ENCODE measurements around the gene MTUS2. TPM values are rescaled to one million over a fixed set of nuclear protein-coding genes. Genes with fewer than 3 reads are reported as not detected.

MTUS2 gene
- total and polyA plus RNA-seq, 2 donors (not counting 3 experiments of a cell fraction or from before 2014, with no cell fraction given), result not detected

GRCh38 chr13:28792992-28793391 is 27.1 kb upstream of the MTUS2 start:
- no peak overlapping the region for H3K27ac ChIP-seq (ENCODE audit: insufficient read depth, low read depth, low read length)
- ChIA-PET CTCF (interaction anchor here (0.9 to 1.1 kb wide), 2 partner anchors 74 to 113 kb away, joined by 3 to 4 read pairs; partner anchors contain the start of gene SLC46A3), POLR2A (no interaction called here)
- no peaks in the 10 kb centered on the region for H4K20me1 ChIP-seq (replicated peaks; ENCODE audit: control insufficient read depth, extremely low read depth, insufficient read depth, low read length)
- peaks cover 4% of the 10 kb centered on the region for H3K4me1 ChIP-seq (ENCODE audit: control insufficient read depth, extremely low read depth, insufficient read depth, low read length)
- H3K79me2 ChIP-seq (ENCODE audit: control insufficient read depth, insufficient read depth, low read length), result no peaks in the 10 kb centered on the region
- no peaks in the 10 kb centered on the region for H3K9me3 ChIP-seq (replicated peaks; ENCODE audit: control insufficient read depth, insufficient read depth, low read length)
- no peak overlapping the region for H2AFZ ChIP-seq (ENCODE audit: low read depth, low read length)
- no peak overlapping the region for H3K4me2 ChIP-seq (ENCODE audit: insufficient read depth, low read length)
- no peak overlapping the region for H3K4me3 ChIP-seq (replicated peaks in 1 of 3; ENCODE audit: insufficient read depth in 1 of 3, low read depth in 1 of 3, low read length in 3 of 3)
- BruUV-seq (replicated peaks), result no TSS peak
- intact Hi-C loops (cut with micrococcal nuclease) (no loop called here), dilution Hi-C loops (cut with MboI; ENCODE audit: extremely low pct_ligation_motif_present, low sequenced_read_pairs) (no loop called here)
- H3K27me3 ChIP-seq (ENCODE audit: control insufficient read depth in 2 of 2, insufficient read depth in 2 of 2, low read length in 2 of 2), result peaks cover 28 to 31% of the 10 kb centered on the region in 2 experiments
- H3K36me3 ChIP-seq (ENCODE audit: control insufficient read depth in 2 of 2, extremely low read depth in 1 of 2, insufficient read depth in 2 of 2, low read length in 2 of 2), result no peaks in the 10 kb centered on the region
- DNase-seq (ENCODE audit: low read depth, low spot score) (no peak), FAIRE-seq (no peak)
- TF ChIP-seq GATA2 (IDR thresholded peaks at IDR 0.05; ENCODE audit: insufficient read depth, insufficient read length, low read depth, low read length) (no peak), CTCF (IDR thresholded peaks at IDR 0.05; ENCODE audit: extremely low read depth in 1 of 2, insufficient read depth in 1 of 2, low read depth in 1 of 2, low read length in 2 of 2) (no peak), JUN (IDR thresholded peaks at IDR 0.05; ENCODE audit: borderline replicate concordance, insufficient read depth, insufficient read length, low read depth) (no peak), POLR2AphosphoS5 (IDR thresholded peaks at IDR 0.05; ENCODE audit: insufficient read depth, low read depth, low read length) (no peak), POLR2A (IDR thresholded peaks at IDR 0.05; ENCODE audit: low read depth, low read length) (no peak), MAX (IDR thresholded peaks at IDR 0.05; ENCODE audit: insufficient read depth, insufficient read length) (no peak), FOS (IDR thresholded peaks at IDR 0.05; ENCODE audit: borderline replicate concordance, insufficient read depth, low read length) (no peak), EZH2 (IDR thresholded peaks at IDR 0.05; ENCODE audit: borderline replicate concordance, low read depth, low read length, severe bottlenecking) (no peak), MYC (IDR thresholded peaks at IDR 0.05; ENCODE audit: low read depth, low read length) (no peak)
- no peak overlapping the region for H3K9ac ChIP-seq (replicated peaks; ENCODE audit: extremely low read depth, insufficient read depth, low read length)
- no peaks in the 10 kb centered on the region for H3K9me1 ChIP-seq (replicated peaks; ENCODE audit: control insufficient read depth, extremely low read depth, insufficient read depth, low read length)
